GM12878 (cell line): ENCODE results near the gene BEAN1. TPM values are rescaled to one million over a fixed set of nuclear protein-coding genes. Genes with fewer than 3 reads are reported as not detected.

Experiments used
- ATAC-seq: fragments of 200-7000 bp; cut with Tn5 transposase; 3 replicates; pipeline ENCODE4 v1.9.1; 2020; ENCODE audit warnings: mild to moderate bottlenecking, moderate library complexity
- BruUV-seq: library from RNA; stranded (reverse); fragments of 400-500 nt; replicated peaks from 2 replicates; lab custom pipeline; 2021; lab: Mats Ljungman, UMichigan
- CTCF ChIA-PET: fragments of 300-600 bp; sonication (Branson Sonifier 250); formaldehyde crosslinking; extraction: SDS; loops from one replicate; lab custom pipeline; 2021; ENCODE audit warnings: inconsistent platforms; lab: Yijun Ruan, JAX
- POLR2A ChIA-PET: fragments of 350-600 bp; formaldehyde crosslinking; extraction: SDS; loops from one replicate; lab custom pipeline; 2021; ENCODE audit warnings: inconsistent platforms; lab: Charles Lee
- RAD21 ChIA-PET: fragments of 300-600 bp; sonication (Branson Sonifier 250); formaldehyde crosslinking; loops from one replicate; lab custom pipeline; 2023; ENCODE audit warnings: antibody characterized with exemption; ENCODE audit not compliant: unreplicated experiment; lab: Charles Lee
- SMC1A ChIA-PET: fragments of 300-600 bp; sonication (Branson Sonifier 250); formaldehyde crosslinking; loops from one replicate; lab custom pipeline; 2023; ENCODE audit not compliant: unreplicated experiment, uncharacterized antibody; lab: Charles Lee
- DNase-seq: peaks from one replicate; pipeline ENCODE4 v3.0.0-alpha.2; 2011; ENCODE audit warnings: low read depth, low spot score
- FAIRE-seq: peaks from 3 replicates; lab custom pipeline; 2011; peaks lifted over from hg19 to GRCh38; lab: Jason Lieb, UNC
- H2AFZ ChIP-seq: 2 replicates; pipeline ENCODE4 v1.6.0; 2011; ENCODE audit warnings: low read depth, low read length, control low read depth; ENCODE audit not compliant: control insufficient read depth
- H3K27ac ChIP-seq: 2 replicates; pipeline ENCODE4 v1.5.1; 2011; ENCODE audit warnings: control low read depth; ENCODE audit not compliant: control insufficient read depth, insufficient read depth
- H3K27me3 ChIP-seq, 2 experiments: replicated peaks in 1 of 2; 2 replicates each; pipeline versions ENCODE4 v1.6.0 to v1.6.1; 2011; ENCODE audit warnings: low read length in 1 of 2; ENCODE audit not compliant: control insufficient read depth in 2 of 2, insufficient read depth in 2 of 2
- H3K36me3 ChIP-seq, 2 experiments: 2 replicates each; pipeline ENCODE4 v1.5.1; 2011; ENCODE audit warnings: low read length in 1 of 2; ENCODE audit not compliant: control insufficient read depth in 2 of 2, insufficient read depth in 2 of 2
- H3K4me1 ChIP-seq: 2 replicates; pipeline ENCODE4 v1.6.1; 2011; ENCODE audit warnings: mild to moderate bottlenecking, low read length, moderate library complexity, mixed read lengths; ENCODE audit not compliant: control insufficient read depth, insufficient read depth
- H3K4me2 ChIP-seq: 2 replicates; pipeline ENCODE4 v1.6.0; 2011; ENCODE audit warnings: control low read depth; ENCODE audit not compliant: control insufficient read depth, insufficient read depth
- H3K4me3 ChIP-seq: fragments of 200-600 bp; sonication (generic); 2 replicates; pipeline ENCODE4 v1.5.1; 2016
- H3K79me2 ChIP-seq: 2 replicates; pipeline ENCODE4 v1.6.0; 2011; ENCODE audit warnings: low read length; ENCODE audit not compliant: control insufficient read depth, insufficient read depth
- H3K9ac ChIP-seq: 2 replicates; pipeline ENCODE4 v1.8.0; 2011; ENCODE audit warnings: low read length, control low read depth, mixed read lengths; ENCODE audit not compliant: control insufficient read depth, insufficient read depth
- H3K9me3 ChIP-seq: replicated peaks from 3 replicates; pipeline ENCODE4 v1.5.1; 2011; ENCODE audit warnings: mild to moderate bottlenecking, low read length; ENCODE audit not compliant: control insufficient read depth, insufficient read depth
- H4K20me1 ChIP-seq: 2 replicates; pipeline ENCODE4 v1.6.0; 2011; ENCODE audit not compliant: control insufficient read depth, insufficient read depth
- ATF7 ChIP-seq: fragments of 450-650 bp; IDR thresholded peaks from 2 replicates; pipeline ENCODE4 v1.6.1; 2016; ENCODE audit warnings: low read depth, mild to moderate bottlenecking
- CBX3 ChIP-seq: fragments of 200-600 bp; sonication (generic); IDR thresholded peaks from 2 replicates; pipeline ENCODE4 v1.6.1; 2016; ENCODE audit warnings: low read depth, borderline replicate concordance
- HDAC2 ChIP-seq: fragments of 200-600 bp; sonication (generic); IDR thresholded peaks from 2 replicates; pipeline ENCODE4 v1.6.1; 2017
- KDM1A ChIP-seq: fragments of 200-600 bp; sonication (generic); IDR thresholded peaks from 2 replicates; pipeline ENCODE4 v1.6.1; 2016; ENCODE audit warnings: borderline replicate concordance
- MTA3 ChIP-seq: IDR thresholded peaks from 2 replicates; pipeline ENCODE4 v1.6.1; 2012; ENCODE audit warnings: low read length, inconsistent platforms, borderline replicate concordance
- MYC ChIP-seq: IDR thresholded peaks from 2 replicates; pipeline ENCODE4 v1.6.1; 2011; ENCODE audit warnings: mild to moderate bottlenecking, low read length, moderate library complexity, inconsistent platforms; ENCODE audit not compliant: insufficient read depth, insufficient replicate concordance, insufficient read length, severe bottlenecking
- NFIC ChIP-seq: IDR thresholded peaks from 2 replicates; pipeline ENCODE4 v1.6.1; 2012; ENCODE audit warnings: low read depth, mild to moderate bottlenecking, inconsistent platforms, low read length, moderate library complexity
- PAX8 ChIP-seq: fragments of 450-650 bp; IDR thresholded peaks from 2 replicates; pipeline ENCODE4 v1.6.1; 2017; ENCODE audit warnings: mild to moderate bottlenecking, moderate library complexity
- SPI1 ChIP-seq: IDR thresholded peaks from 2 replicates; pipeline ENCODE4 v1.6.1; 2011; ENCODE audit warnings: low read depth, mild to moderate bottlenecking, low read length, moderate library complexity, borderline replicate concordance; ENCODE audit not compliant: insufficient read depth
- TAF1 ChIP-seq: IDR thresholded peaks from 2 replicates; pipeline ENCODE4 v1.6.1; 2011; ENCODE audit warnings: mild to moderate bottlenecking, low read depth, low read length, borderline replicate concordance
- ZNF207 ChIP-seq: fragments of 450-650 bp; IDR thresholded peaks from 2 replicates; pipeline ENCODE4 v1.6.1; 2014; ENCODE audit warnings: antibody characterized with exemption, mild to moderate bottlenecking, borderline replicate concordance
- WGBS: methylation state at CpG from one replicate; pipeline ENCODE4 v1.1.6; 2016; ENCODE audit warnings: low lambda C conversion rate; ENCODE audit not compliant: insufficient replicate concordance, insufficient coverage; ENCODE audit errors: missing lambda C conversion rate; 5-methylcytosine and 5-hydroxymethylcytosine counted together
- in situ Hi-C: fragments of 300-500 bp; cut with MboI; formaldehyde crosslinking; loops from 9 replicates; pipeline ENCODE4 v1.14.3; 2018; ENCODE audit warnings: mixed read lengths
- intact Hi-C: fragments of 100-400 bp; cut with micrococcal nuclease; formaldehyde crosslinking; loops from one replicate; pipeline ENCODE4 v1.14.2; 2022; ENCODE audit not compliant: unreplicated experiment
- polyA plus RNA-seq, 11 experiments: library from polyadenylated mRNA; depleted of rRNA in 4 of 11; unstranded in 6 of 11; stranded (reverse) in 5 of 11; fragments of >200 nt; fragmentation: Nextera tagmentation in 4 of 11; fragmentation: Illumina TruSeq in 1 of 11; extraction: Ambion mirVana in 4 of 11; extraction: Trizol in 1 of 11; gene quantifications; 1 replicate in 1 of 11; 2 replicates in 10 of 11; pipeline versions ENCODE4 v1.2.1 to v1.2.3, GENCODE V29; 2011 to 2016; ENCODE audit warnings: inconsistent platforms in 2 of 11, missing spikeins in 2 of 11, low read depth in 1 of 11
- total RNA-seq, 4 experiments: library from RNA; depleted of rRNA in 3 of 4; stranded (reverse); fragments of >200 nt in 3 of 4; fragmentation: Illumina TruSeq in 1 of 4; extraction: Trizol in 1 of 4; gene quantifications; 2 replicates each; pipeline versions ENCODE4 v1.2.1 to v1.2.3, GENCODE V29; 2013 to 2021
- TF ChIP-seq, protein P1 (sequence below): fragments of 450-650 bp; formaldehyde crosslinking; IDR thresholded peaks from 2 replicates; pipeline ENCODE4 v1.5.0; 2022; ENCODE audit warnings: mild to moderate bottlenecking, missing genetic modification characterization
- TF ChIP-seq, protein P2 (sequence below), 3 experiments: IDR thresholded peaks in 2 of 3; conservative IDR thresholded peaks in 1 of 3; 2 replicates each; pipeline ENCODE4 v1.5.1; 2011; ENCODE audit warnings: low read depth in 3 of 3, low read length in 3 of 3, mild to moderate bottlenecking in 3 of 3, control low read depth in 2 of 3, moderate library complexity in 2 of 3, inconsistent platforms in 1 of 3, mixed read lengths in 1 of 3; ENCODE audit not compliant: control insufficient read depth in 2 of 3, insufficient read depth in 1 of 3; ENCODE audit errors: extremely low read depth in 1 of 3
- TF ChIP-seq, protein P3 (sequence below): fragments of 450-650 bp; IDR thresholded peaks from 2 replicates; pipeline ENCODE4 v1.6.1; 2017; ENCODE audit warnings: mild to moderate bottlenecking, moderate library complexity
- TF ChIP-seq, protein P4 (sequence below): IDR thresholded peaks from 2 replicates; pipeline ENCODE4 v1.6.1; 2011; ENCODE audit warnings: low read depth, low read length, improper control_type of control experiment, borderline replicate concordance

BEAN1 gene
- total and polyA plus RNA-seq, 10 of the 15 experiments (the other 5 are each of a cell fraction or from before 2014, with no cell fraction given), result not detected

DNA sequence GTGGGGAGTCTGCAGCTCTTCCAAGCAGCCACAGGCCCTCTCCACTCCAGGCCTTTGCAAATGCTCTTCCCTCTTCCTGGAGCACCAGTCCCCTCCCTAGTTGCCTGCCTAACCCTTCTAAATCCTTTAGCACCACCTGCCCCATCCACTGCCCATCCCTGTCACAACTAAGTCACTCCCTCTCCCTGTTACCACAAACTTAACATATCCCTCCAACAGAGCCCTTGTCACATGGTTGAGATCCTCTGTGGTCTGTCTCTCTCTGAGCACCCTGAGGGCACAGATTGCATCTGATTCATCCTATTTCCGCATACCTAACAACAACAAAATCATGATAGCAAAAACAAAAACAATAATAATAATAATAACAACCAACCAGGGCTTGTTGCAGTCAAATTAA lies 11.0 kb upstream of the BEAN1 start:
- no peak overlapping the region for H3K9ac ChIP-seq
- H3K4me1 ChIP-seq, result no peaks in the 10 kb centered on the region
- 33% methylated on average over 1 of the region's 1 CpG for WGBS
- no peaks in the 10 kb centered on the region; a peak in 2 of 4 replicates for H3K27me3 ChIP-seq
- RAD21 ChIA-PET, result no interaction called here
- BruUV-seq, result no TSS peak
- no peaks in the 10 kb centered on the region for H3K79me2 ChIP-seq
- H3K4me3 ChIP-seq, result no peak overlapping the region
- no peaks in the 10 kb centered on the region for H4K20me1 ChIP-seq
- no peak overlapping the region for H3K4me2 ChIP-seq
- no peak overlapping the region for H2AFZ ChIP-seq
- FAIRE-seq (no peak), ATAC-seq (no peak), DNase-seq (no peak)
- POLR2A ChIA-PET, result no interaction called here
- no peaks in the 10 kb centered on the region for H3K36me3 ChIP-seq
- H3K9me3 ChIP-seq, result peaks cover 5% of the 10 kb centered on the region; the same call in 2 of the 3 replicates
- CTCF ChIA-PET, result no interaction called here
- H3K27ac ChIP-seq, result no peak overlapping the region
- SMC1A ChIA-PET, result no interaction called here
- intact Hi-C loops, result no loop called here
- in situ Hi-C loops, result no loop called here
- TF ChIP-seq TAF1 (no peak), ATF7 (no peak), HDAC2 (no peak), CBX3 (no peak), MYC (no peak), PAX8 (no peak), SPI1 (no peak), KDM1A (no peak), ZNF207 (no peak), NFIC (no peak), MTA3 (no peak)
- TF ChIP-seq, protein P1, sequence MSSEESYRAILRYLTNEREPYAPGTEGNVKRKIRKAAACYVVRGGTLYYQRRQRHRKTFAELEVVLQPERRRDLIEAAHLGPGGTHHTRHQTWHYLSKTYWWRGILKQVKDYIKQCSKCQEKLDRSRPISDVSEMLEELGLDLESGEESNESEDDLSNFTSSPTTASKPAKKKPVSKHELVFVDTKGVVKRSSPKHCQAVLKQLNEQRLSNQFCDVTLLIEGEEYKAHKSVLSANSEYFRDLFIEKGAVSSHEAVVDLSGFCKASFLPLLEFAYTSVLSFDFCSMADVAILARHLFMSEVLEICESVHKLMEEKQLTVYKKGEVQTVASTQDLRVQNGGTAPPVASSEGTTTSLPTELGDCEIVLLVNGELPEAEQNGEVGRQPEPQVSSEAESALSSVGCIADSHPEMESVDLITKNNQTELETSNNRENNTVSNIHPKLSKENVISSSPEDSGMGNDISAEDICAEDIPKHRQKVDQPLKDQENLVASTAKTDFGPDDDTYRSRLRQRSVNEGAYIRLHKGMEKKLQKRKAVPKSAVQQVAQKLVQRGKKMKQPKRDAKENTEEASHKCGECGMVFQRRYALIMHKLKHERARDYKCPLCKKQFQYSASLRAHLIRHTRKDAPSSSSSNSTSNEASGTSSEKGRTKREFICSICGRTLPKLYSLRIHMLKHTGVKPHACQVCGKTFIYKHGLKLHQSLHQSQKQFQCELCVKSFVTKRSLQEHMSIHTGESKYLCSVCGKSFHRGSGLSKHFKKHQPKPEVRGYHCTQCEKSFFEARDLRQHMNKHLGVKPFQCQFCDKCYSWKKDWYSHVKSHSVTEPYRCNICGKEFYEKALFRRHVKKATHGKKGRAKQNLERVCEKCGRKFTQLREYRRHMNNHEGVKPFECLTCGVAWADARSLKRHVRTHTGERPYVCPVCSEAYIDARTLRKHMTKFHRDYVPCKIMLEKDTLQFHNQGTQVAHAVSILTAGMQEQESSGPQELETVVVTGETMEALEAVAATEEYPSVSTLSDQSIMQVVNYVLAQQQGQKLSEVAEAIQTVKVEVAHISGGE (CRISPR knock-in tag), result no peak
- TF ChIP-seq, protein P2, sequence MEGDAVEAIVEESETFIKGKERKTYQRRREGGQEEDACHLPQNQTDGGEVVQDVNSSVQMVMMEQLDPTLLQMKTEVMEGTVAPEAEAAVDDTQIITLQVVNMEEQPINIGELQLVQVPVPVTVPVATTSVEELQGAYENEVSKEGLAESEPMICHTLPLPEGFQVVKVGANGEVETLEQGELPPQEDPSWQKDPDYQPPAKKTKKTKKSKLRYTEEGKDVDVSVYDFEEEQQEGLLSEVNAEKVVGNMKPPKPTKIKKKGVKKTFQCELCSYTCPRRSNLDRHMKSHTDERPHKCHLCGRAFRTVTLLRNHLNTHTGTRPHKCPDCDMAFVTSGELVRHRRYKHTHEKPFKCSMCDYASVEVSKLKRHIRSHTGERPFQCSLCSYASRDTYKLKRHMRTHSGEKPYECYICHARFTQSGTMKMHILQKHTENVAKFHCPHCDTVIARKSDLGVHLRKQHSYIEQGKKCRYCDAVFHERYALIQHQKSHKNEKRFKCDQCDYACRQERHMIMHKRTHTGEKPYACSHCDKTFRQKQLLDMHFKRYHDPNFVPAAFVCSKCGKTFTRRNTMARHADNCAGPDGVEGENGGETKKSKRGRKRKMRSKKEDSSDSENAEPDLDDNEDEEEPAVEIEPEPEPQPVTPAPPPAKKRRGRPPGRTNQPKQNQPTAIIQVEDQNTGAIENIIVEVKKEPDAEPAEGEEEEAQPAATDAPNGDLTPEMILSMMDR (IDR thresholded peaks at IDR 0.05 in 2 of 3, conservative IDR thresholded peaks at IDR 0.05 in 1 of 3; ENCODE audit: control insufficient read depth in 2 of 3, extremely low read depth in 1 of 3, insufficient read depth in 1 of 3, low read depth in 3 of 3, low read length in 3 of 3), result no peak
- TF ChIP-seq, protein P3, sequence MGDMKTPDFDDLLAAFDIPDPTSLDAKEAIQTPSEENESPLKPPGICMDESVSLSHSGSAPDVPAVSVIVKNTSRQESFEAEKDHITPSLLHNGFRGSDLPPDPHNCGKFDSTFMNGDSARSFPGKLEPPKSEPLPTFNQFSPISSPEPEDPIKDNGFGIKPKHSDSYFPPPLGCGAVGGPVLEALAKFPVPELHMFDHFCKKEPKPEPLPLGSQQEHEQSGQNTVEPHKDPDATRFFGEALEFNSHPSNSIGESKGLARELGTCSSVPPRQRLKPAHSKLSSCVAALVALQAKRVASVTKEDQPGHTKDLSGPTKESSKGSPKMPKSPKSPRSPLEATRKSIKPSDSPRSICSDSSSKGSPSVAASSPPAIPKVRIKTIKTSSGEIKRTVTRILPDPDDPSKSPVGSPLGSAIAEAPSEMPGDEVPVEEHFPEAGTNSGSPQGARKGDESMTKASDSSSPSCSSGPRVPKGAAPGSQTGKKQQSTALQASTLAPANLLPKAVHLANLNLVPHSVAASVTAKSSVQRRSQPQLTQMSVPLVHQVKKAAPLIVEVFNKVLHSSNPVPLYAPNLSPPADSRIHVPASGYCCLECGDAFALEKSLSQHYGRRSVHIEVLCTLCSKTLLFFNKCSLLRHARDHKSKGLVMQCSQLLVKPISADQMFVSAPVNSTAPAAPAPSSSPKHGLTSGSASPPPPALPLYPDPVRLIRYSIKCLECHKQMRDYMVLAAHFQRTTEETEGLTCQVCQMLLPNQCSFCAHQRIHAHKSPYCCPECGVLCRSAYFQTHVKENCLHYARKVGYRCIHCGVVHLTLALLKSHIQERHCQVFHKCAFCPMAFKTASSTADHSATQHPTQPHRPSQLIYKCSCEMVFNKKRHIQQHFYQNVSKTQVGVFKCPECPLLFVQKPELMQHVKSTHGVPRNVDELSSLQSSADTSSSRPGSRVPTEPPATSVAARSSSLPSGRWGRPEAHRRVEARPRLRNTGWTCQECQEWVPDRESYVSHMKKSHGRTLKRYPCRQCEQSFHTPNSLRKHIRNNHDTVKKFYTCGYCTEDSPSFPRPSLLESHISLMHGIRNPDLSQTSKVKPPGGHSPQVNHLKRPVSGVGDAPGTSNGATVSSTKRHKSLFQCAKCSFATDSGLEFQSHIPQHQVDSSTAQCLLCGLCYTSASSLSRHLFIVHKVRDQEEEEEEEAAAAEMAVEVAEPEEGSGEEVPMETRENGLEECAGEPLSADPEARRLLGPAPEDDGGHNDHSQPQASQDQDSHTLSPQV, result no peak
- TF ChIP-seq, protein P4, sequence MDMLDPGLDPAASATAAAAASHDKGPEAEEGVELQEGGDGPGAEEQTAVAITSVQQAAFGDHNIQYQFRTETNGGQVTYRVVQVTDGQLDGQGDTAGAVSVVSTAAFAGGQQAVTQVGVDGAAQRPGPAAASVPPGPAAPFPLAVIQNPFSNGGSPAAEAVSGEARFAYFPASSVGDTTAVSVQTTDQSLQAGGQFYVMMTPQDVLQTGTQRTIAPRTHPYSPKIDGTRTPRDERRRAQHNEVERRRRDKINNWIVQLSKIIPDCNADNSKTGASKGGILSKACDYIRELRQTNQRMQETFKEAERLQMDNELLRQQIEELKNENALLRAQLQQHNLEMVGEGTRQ, result no peak
